Heart left ventricle (tissue), 13 donors: ENCODE data around the gene HELZ2.

Source experiments
- CTCF ChIP-seq, 12 donors: fragments of 200-600 bp; sonication (generic) in 4 of 12; IDR thresholded peaks; one replicate each; pipeline versions ENCODE4 v1.5.0 to v1.8.0; 2018 to 2022; ENCODE audit warnings: antibody characterized with exemption in 12 of 12, mild to moderate bottlenecking in 5 of 12
- POLR2A ChIP-seq, 2 donors: fragments of 450-650 bp; IDR thresholded peaks; one replicate each; pipeline ENCODE4 v1.6.1; 2017; ENCODE audit warnings: antibody characterized with exemption in 2 of 2, mild to moderate bottlenecking in 2 of 2, moderate library complexity in 2 of 2
- donor health status: ischemic (EF 13 %, LVEDD 7.1; RV severe dilation, severe dysfunction).
- donor health status: DM: no; HTN: yes; CAD: no.
- donor health status: DM: no; HTN: no; CAD: no.
- donor health status: ischemic (EF 25% LVEDD 6.9; RV normal size, moderate dysfunction).
- donor health status: ischemic (EF 25% LVEDD 5.7; RV mildly dilated, moderate dysfunction).
- donor health status: ischemic (EF 35%, LVEDD 5.7; RV mildly dilated, moderate dysfunction).
- donor health status: nonischemic (EF 11% LVEDD 7.7; RV severe dilation, severe dysfunction).
- donor health status: DM: yes; HTN: yes; CAD: no.
- donor health status: PGD.
- donor health status: ischemic (EF 29% LVEDD 5.4; RV normal size, mild dysfunction).
- donor health status: nonischemic (EF 23%, LVEDD 6.1; RV moderate dilation, normal function).

- TF ChIP-seq CTCF (IDR thresholded peaks at IDR 0.05) = no peak
- no peak for TF ChIP-seq POLR2A (IDR thresholded peaks at IDR 0.05)
Measured at GRCh38 chr20:63558804-63559484, 15.1 kb downstream of the HELZ2 start.
